Esophagus (tissue), 2 donors: Measurements from ENCODE around the gene ZNF814. TPM values are rescaled to one million over a fixed set of nuclear protein-coding genes. Genes with fewer than 3 reads are reported as not detected.
A peak's percentile ranks its signal among the peaks of the same experiment; 100 is the strongest.
"Not testable (repeated sequence)": the region's sequence is repeated elsewhere in the genome, so short reads cannot be mapped to it uniquely, and the experiment has no call there.

Experiments
- H3K27ac ChIP-seq, 2 donors: one replicate each; pipeline ENCODE4 v1.5.1; 2013; ENCODE audit warnings: low read depth in 2 of 2, mild to moderate bottlenecking in 2 of 2, inconsistent platforms in 1 of 2, low read length in 1 of 2, moderate library complexity in 1 of 2
- H3K27me3 ChIP-seq, 2 donors: one replicate each; pipeline ENCODE4 v1.6.1; 2013; ENCODE audit warnings: low read length in 2 of 2, control low read depth in 1 of 2, mild to moderate bottlenecking in 1 of 2; ENCODE audit not compliant: insufficient read depth in 2 of 2, control insufficient read depth in 1 of 2
- H3K36me3 ChIP-seq, 2 donors: one replicate each; pipeline ENCODE4 v1.6.1; 2013; ENCODE audit warnings: low read length in 1 of 2; ENCODE audit not compliant: control insufficient read depth in 2 of 2, insufficient read depth in 2 of 2
- H3K4me1 ChIP-seq, 2 donors: one replicate each; pipeline ENCODE4 v1.6.1; 2013; ENCODE audit warnings: low read length in 1 of 2; ENCODE audit not compliant: control insufficient read depth in 2 of 2, insufficient read depth in 2 of 2
- H3K4me3 ChIP-seq, 2 donors: one replicate each; pipeline ENCODE4 v1.5.1; 2013; ENCODE audit warnings: low read length in 2 of 2, mild to moderate bottlenecking in 2 of 2, low read depth in 1 of 2, moderate library complexity in 1 of 2
- H3K9me3 ChIP-seq, 2 donors: one replicate each; pipeline ENCODE4 v1.6.1; 2013; ENCODE audit warnings: mild to moderate bottlenecking in 2 of 2, low read depth in 1 of 2, low read length in 1 of 2, moderate library complexity in 1 of 2; ENCODE audit not compliant: control insufficient read depth in 2 of 2, insufficient read depth in 1 of 2
- WGBS, 2 donors: extraction: QIAGEN DNeasy Blood & Tissue Kit; methylation state at CpG; one replicate each; pipeline ENCODE4 v1.1.7; 2013; 5-methylcytosine and 5-hydroxymethylcytosine counted together
- polyA plus RNA-seq, 2 donors: library from polyadenylated mRNA; stranded (reverse); fragments of 200-250 nt; gene quantifications; one replicate each; pipeline ENCODE4 v1.2.3, GENCODE V29; 2013
- donor health status: healthy with polysubstance abuse.
- donor health status: Bipolar disorder and iron deficiency.

The ZNF814 gene
- 1 to 10 TPM; 3.5 to 6.0 TPM for polyA plus RNA-seq

DNA sequence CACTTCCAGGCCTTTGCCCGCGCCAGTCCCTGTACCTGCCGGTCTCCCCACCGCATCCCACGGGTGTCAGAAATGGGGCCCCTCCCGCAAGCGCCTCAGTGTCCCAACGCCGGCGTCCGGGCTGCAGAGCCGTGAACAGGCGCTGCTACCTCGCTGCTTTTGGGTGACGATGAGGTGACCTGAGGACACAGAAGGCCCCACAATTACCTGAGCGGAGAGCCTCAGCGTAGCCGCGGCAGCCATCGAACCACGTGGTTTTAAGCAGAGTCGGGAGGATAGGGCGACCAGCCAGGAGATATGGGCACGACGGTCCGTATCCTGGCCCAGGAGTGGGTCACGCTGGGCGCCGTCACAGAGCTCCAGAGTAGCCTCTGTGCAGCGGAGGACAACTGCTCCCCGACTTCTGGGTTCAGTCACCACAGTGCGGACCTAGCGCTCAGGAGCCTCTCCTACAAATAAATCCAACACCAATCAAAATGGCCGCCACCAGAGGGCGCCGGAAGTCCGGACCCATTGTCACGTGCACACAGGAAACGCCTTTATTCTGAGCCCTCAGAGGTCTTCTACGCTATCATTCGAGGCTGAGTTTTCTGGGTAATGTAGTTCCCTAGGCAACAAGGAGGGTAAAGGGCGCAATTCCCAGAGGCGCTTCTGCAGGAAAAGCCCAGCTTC is at the start of gene ZNF814:
TSS of gene ZNF814 (minus strand) at position 478 of the 672 bp plus-strand sequence. CDS start at position 243, 235 bp downstream.
- H3K27ac ChIP-seq = peak within 1 kb of the TSS; percentile 51 to 77
- peaks cover 2 to 3% of the 10 kb centered on the region in 2 donors for H3K36me3 ChIP-seq
- H3K4me3 ChIP-seq = peak within 1 kb of the TSS; percentile 66
- H3K27me3 ChIP-seq = no peaks in the 10 kb centered on the region
- H3K9me3 ChIP-seq = peaks cover 12 to 13% of the 10 kb centered on the region in 2 donors
- WGBS, 2 donors = 1 to 4% methylated on average over 43 of the region's 43 CpGs
- peaks cover 4 to 5% of the 10 kb centered on the region in 2 donors for H3K4me1 ChIP-seq

DNA sequence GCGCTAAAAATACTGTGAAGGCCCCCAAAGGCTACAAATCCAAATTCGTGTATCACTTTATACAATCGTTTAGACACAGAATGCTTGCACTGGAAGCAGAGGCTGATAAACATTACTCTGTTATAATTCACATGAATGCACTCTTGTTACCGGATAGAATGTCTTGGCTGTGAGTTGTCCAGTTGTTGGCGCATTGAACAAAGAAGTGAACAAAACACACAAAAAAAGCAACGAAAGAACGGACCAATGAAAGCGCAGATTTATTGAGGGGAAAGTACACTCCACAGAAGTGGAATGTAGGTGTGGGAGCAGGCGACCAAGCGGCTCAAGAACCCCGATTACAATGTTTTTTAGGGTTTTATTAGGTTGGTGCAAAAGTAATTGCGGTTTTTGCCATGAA is 46.9 kb upstream of the ZNF814 start:
- Histone ChIP-seq H3K9me3 (peaks cover 5 to 24% of the 10 kb centered on the region in 2 donors), H3K27me3 (no peaks in the 10 kb centered on the region), H3K4me3 (no peak overlapping the region), H3K4me1 (peaks cover 0 to 3% of the 10 kb centered on the region in 2 donors), H3K27ac (no peak overlapping the region), H3K36me3 (peaks cover under 1% of the 10 kb centered on the region in 2 donors)
- WGBS, 2 donors = 87% methylated on average over 12 of the region's 12 CpGs

DNA sequence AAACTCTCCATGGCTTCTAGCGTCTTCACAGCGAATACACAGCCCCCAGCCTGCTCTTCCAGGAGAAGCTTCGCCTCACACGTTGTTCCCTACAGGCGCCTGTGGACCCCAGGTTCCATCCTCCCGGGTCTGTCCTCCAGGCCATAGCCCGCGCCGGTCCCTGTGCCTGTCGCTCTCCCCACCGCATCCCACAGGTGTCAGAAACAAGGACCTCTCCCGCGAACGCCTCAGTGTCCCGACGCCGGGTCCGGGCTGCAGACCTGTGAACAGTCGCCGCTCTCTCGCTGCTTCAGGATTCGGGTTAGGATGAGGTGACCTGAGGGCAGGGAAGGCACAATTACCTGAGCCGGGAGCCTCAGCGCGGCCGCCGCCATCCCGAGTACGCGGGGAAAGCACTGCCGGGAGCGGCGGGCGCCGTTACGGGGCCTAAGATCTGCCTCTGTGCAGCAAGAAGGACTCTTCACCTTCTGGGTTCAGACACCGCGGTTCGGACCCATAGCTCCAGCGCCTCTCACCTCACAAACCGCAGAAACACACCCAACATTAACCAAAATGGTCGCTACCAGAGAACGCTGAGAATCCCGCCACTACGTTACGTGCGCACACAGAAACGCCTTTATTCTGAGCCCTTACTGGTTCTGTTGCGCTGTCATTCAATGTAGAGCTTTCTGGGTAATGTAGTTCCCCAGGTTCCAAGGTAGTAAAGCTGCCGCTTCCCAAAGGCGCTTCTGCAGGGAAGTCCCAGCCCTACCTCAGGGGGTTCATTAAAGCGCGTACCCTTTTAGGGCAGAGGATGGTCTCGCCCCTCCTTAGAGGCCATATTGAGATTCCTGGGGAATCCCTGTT is 46.2 kb upstream of the ZNF814 start, which contains the start of gene ZNF418:
TSS of gene ZNF418 (minus strand) at position 583 of the 846 bp plus-strand sequence. CDS start 1,580 bp downstream, outside the sequence.
- H3K9me3 ChIP-seq = peaks cover 5 to 29% of the 10 kb centered on the region in 2 donors
- peaks cover 0 to 3% of the 10 kb centered on the region in 2 donors for H3K4me1 ChIP-seq
- H3K4me3 ChIP-seq = peak within 1 kb of the TSS; percentile 75 to 77
- H3K27ac ChIP-seq = peak within 1 kb of the TSS; percentile 69 to 76
- H3K27me3 ChIP-seq = no peaks in the 10 kb centered on the region
- WGBS, 2 donors = 7% methylated on average over 54 of the region's 54 CpGs
- H3K36me3 ChIP-seq = peaks cover 0 to 3% of the 10 kb centered on the region in 2 donors

DNA sequence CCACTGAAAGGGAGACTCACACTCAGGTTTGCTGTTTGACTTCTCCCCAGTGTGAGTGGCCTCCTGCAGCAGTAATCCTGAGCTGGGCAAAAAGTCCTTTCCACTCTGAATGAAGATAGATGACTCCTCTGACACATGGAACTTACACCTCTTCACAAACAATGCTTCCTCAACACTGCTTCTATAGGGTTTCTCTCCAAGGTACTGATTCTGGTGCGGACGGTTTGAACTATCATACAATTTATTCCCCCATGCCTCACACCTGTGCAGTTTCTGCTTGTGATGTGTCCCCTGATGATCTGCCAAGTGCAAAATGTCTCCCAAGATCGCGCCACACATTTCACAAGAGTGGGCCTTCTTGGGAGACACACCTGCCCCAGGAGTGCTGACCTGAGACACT is 38.8 kb upstream of the ZNF814 start:
- H3K27me3 ChIP-seq = no peaks in the 10 kb centered on the region
- H3K4me3 ChIP-seq = no peak overlapping the region
- H3K27ac ChIP-seq = no peak overlapping the region
- H3K9me3 ChIP-seq = peaks cover 12 to 39% of the 10 kb centered on the region in 2 donors
- 98 to 99% methylated on average over 4 of the region's 4 CpGs for WGBS, 2 donors
- no peaks in the 10 kb centered on the region for H3K4me1 ChIP-seq
- H3K36me3 ChIP-seq = peaks cover 11 to 21% of the 10 kb centered on the region in 2 donors

DNA sequence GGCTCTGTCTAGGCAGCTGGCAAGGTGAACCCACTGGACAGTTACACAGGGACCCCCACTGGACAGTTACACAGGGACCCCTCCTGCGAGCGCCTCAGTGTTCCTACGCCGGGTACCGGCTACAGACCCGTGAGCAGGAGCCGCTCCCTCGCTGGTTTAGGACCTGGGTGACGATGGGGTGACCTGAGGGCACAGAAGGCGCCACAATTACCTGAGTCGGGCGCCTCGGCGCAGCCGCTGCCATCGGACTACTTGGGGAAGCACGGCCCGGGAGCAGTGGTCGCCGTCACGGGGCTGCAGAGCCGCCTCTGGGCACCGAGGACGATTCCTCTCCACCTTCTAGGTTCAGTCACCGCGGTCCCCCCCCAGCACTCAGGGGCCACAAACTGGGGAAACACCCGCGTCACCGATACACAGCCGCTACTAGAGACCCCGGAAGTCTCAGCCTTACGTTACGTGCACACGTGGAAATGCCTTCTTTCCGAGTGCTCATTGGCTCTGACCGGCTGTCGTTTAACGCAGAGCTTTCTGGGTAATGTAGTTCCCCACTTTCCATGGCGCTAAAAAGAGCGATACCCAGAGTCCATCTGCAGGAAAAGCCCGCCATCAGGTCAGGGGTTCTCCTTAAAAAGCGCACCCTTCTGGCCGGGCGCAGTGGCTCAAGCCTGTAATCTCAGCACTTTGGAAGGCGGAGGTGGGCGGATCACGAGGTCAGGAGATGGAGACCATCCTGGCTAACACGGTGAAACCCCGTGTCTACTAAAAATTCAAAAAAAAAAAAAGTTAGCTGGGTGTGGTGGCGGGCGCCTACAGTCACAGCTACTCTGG is 27.5 kb upstream of the ZNF814 start, which contains the start of gene ZNF417:
TSS of gene ZNF417 (minus strand) at position 425 of the 828 bp plus-strand sequence. CDS start at position 244, 181 bp downstream.
- H3K4me1 ChIP-seq, H3K9me3 ChIP-seq, H3K27me3 ChIP-seq, H3K36me3 ChIP-seq: not testable (repeated sequence)
- WGBS, 2 donors = 1% methylated on average over 49 to 51 of the region's 51 CpGs
- Histone ChIP-seq H3K4me3 (peak within 1 kb of the TSS; percentile 82 to 97), H3K27ac (peak within 1 kb of the TSS; percentile 40 to 76)

DNA sequence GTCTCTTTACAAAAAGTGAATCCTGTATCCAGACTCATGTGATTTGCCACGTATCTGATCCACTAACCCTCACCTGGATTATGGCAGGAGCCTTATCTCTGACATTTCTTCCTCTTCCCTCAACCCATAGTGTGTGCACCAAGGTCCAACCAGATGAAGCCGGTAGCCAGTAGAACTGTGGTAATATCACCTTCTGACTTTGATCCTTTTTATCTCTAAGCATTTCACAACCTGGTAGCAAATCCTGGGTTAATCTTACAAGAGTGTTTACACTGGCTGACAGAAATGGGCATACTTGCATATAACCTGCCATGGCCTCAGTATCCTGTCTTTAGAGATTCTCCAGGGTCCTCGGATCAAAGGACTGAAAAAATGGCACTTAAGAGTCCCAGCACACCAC is 25.7 kb upstream of the ZNF814 start:
- Histone ChIP-seq H3K4me3 (no peak overlapping the region), H3K9me3 (peaks cover 5 to 13% of the 10 kb centered on the region in 2 donors), H3K4me1 (peaks cover 3 to 5% of the 10 kb centered on the region in 2 donors), H3K36me3 (peaks cover 5 to 10% of the 10 kb centered on the region in 2 donors), H3K27me3 (no peaks in the 10 kb centered on the region), H3K27ac (no peak overlapping the region)
- 83 to 94% methylated on average over 3 of the region's 3 CpGs for WGBS, 2 donors

DNA sequence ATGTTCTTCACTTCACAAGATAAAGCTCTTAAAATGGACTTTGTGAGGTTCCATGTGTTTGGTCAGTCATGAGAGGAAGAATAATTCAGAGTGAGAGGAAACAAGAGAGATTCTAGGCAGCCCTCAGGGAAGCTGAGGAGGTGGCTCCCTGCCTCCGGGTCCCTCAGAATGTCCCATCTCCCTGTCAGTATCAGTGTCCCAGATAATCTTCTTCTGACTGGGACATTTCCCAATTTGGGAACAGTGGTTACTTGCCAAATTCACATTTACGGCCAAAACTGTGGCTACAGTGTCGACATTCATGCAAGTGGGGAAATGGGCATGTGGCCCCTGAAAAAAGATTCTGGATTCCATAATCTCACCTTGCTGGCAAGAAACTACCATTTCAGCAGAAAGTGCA is 18.6 kb upstream of the ZNF814 start:
- H3K9me3 ChIP-seq = peaks cover 5 to 19% of the 10 kb centered on the region in 2 donors
- H3K36me3 ChIP-seq = peaks cover 8 to 11% of the 10 kb centered on the region in 2 donors
- no peaks in the 10 kb centered on the region for H3K27me3 ChIP-seq
- H3K4me3 ChIP-seq = no peak overlapping the region
- H3K27ac ChIP-seq = no peak overlapping the region
- WGBS, 2 donors = 92 to 99% methylated on average over 3 of the region's 3 CpGs
- no peaks in the 10 kb centered on the region for H3K4me1 ChIP-seq

DNA sequence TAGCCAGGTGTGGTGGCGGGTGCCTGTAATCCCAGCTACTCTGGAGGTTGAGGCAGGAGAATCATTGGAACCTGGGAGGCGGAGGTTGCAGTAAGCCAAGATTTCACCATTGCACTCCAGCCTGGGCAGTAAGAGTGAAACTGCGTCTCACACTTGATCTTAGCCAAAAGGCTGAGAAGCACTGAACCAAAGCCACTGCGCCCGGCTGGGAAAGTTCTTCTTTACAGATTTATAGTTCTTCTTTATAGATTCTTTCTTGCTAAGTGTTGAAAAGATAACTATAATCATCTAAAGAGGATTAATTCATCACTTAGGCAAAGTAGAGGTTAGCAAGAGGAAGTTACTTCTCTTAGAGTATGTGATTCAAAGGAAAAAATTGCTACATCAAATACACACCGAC is 16.4 kb upstream of the ZNF814 start:
- Histone ChIP-seq H3K9me3 (peaks cover 0 to 10% of the 10 kb centered on the region in 2 donors), H3K36me3 (peaks cover 3% of the 10 kb centered on the region in 2 donors), H3K27ac (no peak overlapping the region), H3K4me3 (no peak overlapping the region), H3K4me1 (no peaks in the 10 kb centered on the region), H3K27me3 (no peaks in the 10 kb centered on the region)
- WGBS, 2 donors = 93 to 94% methylated on average over 6 of the region's 6 CpGs
